ENCODE measurements around the gene SPEN.

DNA sequence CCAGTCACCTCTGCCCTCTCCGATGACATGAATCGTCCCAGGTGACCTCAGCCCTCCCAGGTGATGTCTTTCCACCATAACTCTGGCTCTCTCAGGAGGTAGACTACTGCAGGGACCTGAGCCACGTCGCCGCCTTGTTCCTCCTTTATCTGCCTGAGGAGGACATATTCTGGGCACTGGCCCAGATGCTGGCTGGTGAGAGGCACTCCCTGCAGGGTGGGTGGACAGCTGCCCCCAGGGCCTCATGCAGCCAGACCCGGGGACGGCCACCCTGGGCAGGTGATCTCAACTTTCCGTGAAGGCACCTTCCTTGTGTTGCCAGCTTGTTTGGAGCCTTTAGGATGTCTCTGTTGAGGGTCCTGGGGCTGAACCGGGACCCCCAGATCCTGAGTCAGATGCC lies 142.3 kb downstream of the SPEN start:
- TF ChIP-seq CTCF (IDR thresholded peaks at IDR 0.05): no peak
- no peak for TF ChIP-seq POLR2AphosphoS5 (IDR thresholded peaks at IDR 0.05)
- TF ChIP-seq POLR2A (IDR thresholded peaks at IDR 0.05; ENCODE audit: low read depth): no peak
- TF ChIP-seq EP300 (IDR thresholded peaks at IDR 0.05): no peak

All from esophagus muscularis mucosa (tissue), 4 donors.